GM23338 (cell line): ENCODE data around the gene SMYD5. TPM values are rescaled to one million over a fixed set of nuclear protein-coding genes. Genes with fewer than 3 reads are reported as not detected.

Experiments used
- ATAC-seq: fragments of 200-7000 bp; cut with Tn5 transposase; 3 replicates; pipeline ENCODE4 v1.9.1; 2020
- DNase-seq: peaks from one replicate; pipeline ENCODE4 v3.0.0-alpha.2; 2015; ENCODE audit warnings: low spot score
- H2AFZ ChIP-seq: fragments of 200-600 bp; sonication (generic); 2 replicates; pipeline ENCODE4 v1.8.0; 2016; ENCODE audit warnings: antibody characterized with exemption, mild to moderate bottlenecking, moderate library complexity
- H3F3A ChIP-seq: fragments of 200-600 bp; sonication (generic); replicated peaks from 2 replicates; pipeline ENCODE4 v1.8.0; 2017; ENCODE audit warnings: antibody characterized with exemption, mixed run types, low read depth
- H3K27ac ChIP-seq: fragments of 200-600 bp; sonication (generic); 2 replicates; pipeline ENCODE4 v1.6.1; 2016; ENCODE audit warnings: low read depth
- H3K27me3 ChIP-seq: fragments of 200-600 bp; sonication (generic); 2 replicates; pipeline ENCODE4 v1.8.0; 2016; ENCODE audit warnings: mild to moderate bottlenecking, mixed run types, moderate library complexity; ENCODE audit not compliant: insufficient read depth
- H3K36me3 ChIP-seq: fragments of 200-600 bp; sonication (generic); 2 replicates; pipeline ENCODE4 v1.8.0; 2016; ENCODE audit warnings: mild to moderate bottlenecking; ENCODE audit not compliant: insufficient read depth
- H3K4me1 ChIP-seq: fragments of 200-600 bp; sonication (generic); 2 replicates; pipeline ENCODE4 v1.8.0; 2016; ENCODE audit warnings: mild to moderate bottlenecking, moderate library complexity; ENCODE audit not compliant: insufficient read depth
- H3K4me2 ChIP-seq: fragments of 200-600 bp; sonication (generic); 2 replicates; pipeline ENCODE4 v1.7.1; 2017; ENCODE audit warnings: mixed run types
- H3K4me3 ChIP-seq: fragments of 200-600 bp; sonication (generic); 2 replicates; pipeline ENCODE4 v1.6.1; 2016; ENCODE audit warnings: mixed run types
- H3K79me2 ChIP-seq: fragments of 200-600 bp; sonication (generic); replicated peaks from 2 replicates; pipeline ENCODE4 v1.8.0; 2017; ENCODE audit warnings: mild to moderate bottlenecking; ENCODE audit not compliant: insufficient read depth
- H3K9me2 ChIP-seq: fragments of 200-600 bp; sonication (generic); 2 replicates; pipeline ENCODE4 v1.8.0; 2017; ENCODE audit not compliant: insufficient read depth
- H4K20me1 ChIP-seq: fragments of 200-600 bp; sonication (generic); replicated peaks from 2 replicates; pipeline ENCODE4 v1.8.0; 2017; ENCODE audit warnings: mild to moderate bottlenecking; ENCODE audit not compliant: insufficient read depth
- H3K27ac Mint-ChIP-seq: 2 replicates; pipeline ENCODE4 v1.8.0; 2020; ENCODE audit warnings: inconsistent platforms, mild to moderate bottlenecking, moderate library complexity, mixed read lengths
- H3K27me3 Mint-ChIP-seq: 3 replicates; pipeline ENCODE4 v1.8.0; 2022; ENCODE audit warnings: low read depth, mild to moderate bottlenecking, moderate library complexity, mixed read lengths, inconsistent platforms; ENCODE audit not compliant: insufficient read depth, poor library complexity
- H3K36me3 Mint-ChIP-seq: 3 replicates; pipeline ENCODE4 v1.8.0; 2021; ENCODE audit warnings: low read depth, mild to moderate bottlenecking, inconsistent platforms, moderate library complexity, mixed read lengths
- H3K4me1 Mint-ChIP-seq: 3 replicates; pipeline ENCODE4 v1.8.0; 2020; ENCODE audit warnings: mild to moderate bottlenecking, inconsistent platforms, mixed read lengths
- H3K4me3 Mint-ChIP-seq: 3 replicates; pipeline ENCODE4 v1.8.0; 2021; ENCODE audit warnings: moderate library complexity, mild to moderate bottlenecking, inconsistent platforms, mixed read lengths
- H3K9me3 Mint-ChIP-seq: 3 replicates; pipeline ENCODE4 v1.8.0; 2020; ENCODE audit warnings: moderate library complexity, mild to moderate bottlenecking, inconsistent platforms, mixed read lengths
- CREB1 ChIP-seq: fragments of 250-450 bp; sonication (Bioruptor Pico); IDR thresholded peaks from 2 replicates; pipeline ENCODE4 v1.5.0; 2020; ENCODE audit warnings: low read depth, mild to moderate bottlenecking, moderate library complexity
- EZH2 ChIP-seq: fragments of 200-600 bp; sonication (generic); IDR thresholded peaks from one replicate; pipeline ENCODE4 v1.8.0; 2017; ENCODE audit warnings: antibody characterized with exemption, mild to moderate bottlenecking, low read depth; ENCODE audit not compliant: unreplicated experiment
- JUNB ChIP-seq: IDR thresholded peaks from one replicate; pipeline ENCODE4 v1.6.1; 2016; ENCODE audit warnings: antibody characterized with exemption; ENCODE audit not compliant: unreplicated experiment
- NANOG ChIP-seq: IDR thresholded peaks from 2 replicates; pipeline ENCODE4 v1.6.1; 2016; ENCODE audit warnings: antibody characterized with exemption, borderline replicate concordance
- POLR2AphosphoS5 ChIP-seq: IDR thresholded peaks from 2 replicates; pipeline ENCODE4 v1.6.1; 2016; ENCODE audit warnings: antibody characterized with exemption, low read depth
- STAT1 ChIP-seq: IDR thresholded peaks from one replicate; pipeline ENCODE4 v1.6.1; 2016; ENCODE audit warnings: antibody characterized with exemption; ENCODE audit not compliant: unreplicated experiment
- ZNF114 ChIP-seq: fragments of 250-450 bp; sonication (Bioruptor Pico); IDR thresholded peaks from 2 replicates; pipeline ENCODE4 v1.5.0; 2020; ENCODE audit warnings: mild to moderate bottlenecking, moderate library complexity
- ZNF331 ChIP-seq: fragments of 250-450 bp; sonication (Bioruptor Pico); IDR thresholded peaks from 2 replicates; pipeline ENCODE4 v1.5.0; 2020; ENCODE audit warnings: low read depth, mild to moderate bottlenecking, moderate library complexity
- polyA plus RNA-seq: library from polyadenylated mRNA; unstranded; fragments of >200 nt; fragmentation: Nextera tagmentation; extraction: Ambion mirVana; gene quantifications from 2 replicates; pipeline ENCODE4 v1.2.1, GENCODE V29; 2016
- total RNA-seq: library from RNA; depleted of rRNA; stranded (reverse); fragments of >200 nt; shearing (Covaris generic); gene quantifications from 2 replicates; pipeline ENCODE4 v1.2.3, GENCODE V29; 2014
- TF ChIP-seq, protein P1 (sequence below), 2 experiments: fragments of 200-600 bp in 1 of 2; sonication (generic) in 1 of 2; conservative IDR thresholded peaks; 2 replicates each; pipeline versions ENCODE4 v1.5.1 to v1.6.1; 2016 to 2017; ENCODE audit warnings: antibody characterized with exemption in 2 of 2, low read depth in 2 of 2, mild to moderate bottlenecking in 2 of 2, moderate library complexity in 1 of 2
- TF ChIP-seq, protein P2 (sequence below): fragments of 250-450 bp; sonication (Bioruptor Pico); IDR thresholded peaks from 2 replicates; pipeline ENCODE4 v1.5.0; 2020; ENCODE audit warnings: mild to moderate bottlenecking, moderate library complexity

SMYD5 gene
- total and polyA plus RNA-seq, 2 experiments from 2014 or later, result 20.5 to 45.8 TPM

- peaks cover 11% of the 10 kb centered on the region for H3K4me1 ChIP-seq
- no peak overlapping the region for H3K4me2 ChIP-seq
- H3K9me3 Mint-ChIP-seq, result no peaks in the 10 kb centered on the region; the same call in 1 of the 3 replicates
- peaks cover 11% of the 10 kb centered on the region for H3K36me3 Mint-ChIP-seq
- no peaks in the 10 kb centered on the region; the same call in 1 of the 2 replicates for H3K36me3 ChIP-seq
- peaks cover 29% of the 10 kb centered on the region for H3K27me3 ChIP-seq
- no peak overlapping the region for H2AFZ ChIP-seq
- DNase-seq, result no peak
- no peaks in the 10 kb centered on the region for H3K9me2 ChIP-seq
- no peak overlapping the region for H3K4me3 ChIP-seq
- no peak overlapping the region for H3K4me3 Mint-ChIP-seq
- peaks cover 26% of the 10 kb centered on the region for H3K27me3 Mint-ChIP-seq
- no peak overlapping the region for H3K27ac ChIP-seq
- peaks cover 14% of the 10 kb centered on the region for H3K4me1 Mint-ChIP-seq
- peaks cover 10% of the 10 kb centered on the region for H4K20me1 ChIP-seq
- ATAC-seq, result no peak
- H3K27ac Mint-ChIP-seq, result no peak overlapping the region
- H3K79me2 ChIP-seq, result 0 out of 2 replicates have a peak, but pooled peaks cover 5% of the 10 kb centered on the region
- H3F3A ChIP-seq, result peaks cover 8% of the 10 kb centered on the region; the same call in 1 of the 2 replicates
- TF ChIP-seq CREB1, result no peak
- TF ChIP-seq ZNF114, result no peak
- TF ChIP-seq, protein P1, sequence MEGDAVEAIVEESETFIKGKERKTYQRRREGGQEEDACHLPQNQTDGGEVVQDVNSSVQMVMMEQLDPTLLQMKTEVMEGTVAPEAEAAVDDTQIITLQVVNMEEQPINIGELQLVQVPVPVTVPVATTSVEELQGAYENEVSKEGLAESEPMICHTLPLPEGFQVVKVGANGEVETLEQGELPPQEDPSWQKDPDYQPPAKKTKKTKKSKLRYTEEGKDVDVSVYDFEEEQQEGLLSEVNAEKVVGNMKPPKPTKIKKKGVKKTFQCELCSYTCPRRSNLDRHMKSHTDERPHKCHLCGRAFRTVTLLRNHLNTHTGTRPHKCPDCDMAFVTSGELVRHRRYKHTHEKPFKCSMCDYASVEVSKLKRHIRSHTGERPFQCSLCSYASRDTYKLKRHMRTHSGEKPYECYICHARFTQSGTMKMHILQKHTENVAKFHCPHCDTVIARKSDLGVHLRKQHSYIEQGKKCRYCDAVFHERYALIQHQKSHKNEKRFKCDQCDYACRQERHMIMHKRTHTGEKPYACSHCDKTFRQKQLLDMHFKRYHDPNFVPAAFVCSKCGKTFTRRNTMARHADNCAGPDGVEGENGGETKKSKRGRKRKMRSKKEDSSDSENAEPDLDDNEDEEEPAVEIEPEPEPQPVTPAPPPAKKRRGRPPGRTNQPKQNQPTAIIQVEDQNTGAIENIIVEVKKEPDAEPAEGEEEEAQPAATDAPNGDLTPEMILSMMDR (conservative IDR thresholded peaks at IDR 0.05; ENCODE audit: low read depth in 2 of 2), result no peak
- no peak for TF ChIP-seq POLR2AphosphoS5
- no peak for TF ChIP-seq EZH2
- no peak for TF ChIP-seq JUNB
- TF ChIP-seq, protein P2, sequence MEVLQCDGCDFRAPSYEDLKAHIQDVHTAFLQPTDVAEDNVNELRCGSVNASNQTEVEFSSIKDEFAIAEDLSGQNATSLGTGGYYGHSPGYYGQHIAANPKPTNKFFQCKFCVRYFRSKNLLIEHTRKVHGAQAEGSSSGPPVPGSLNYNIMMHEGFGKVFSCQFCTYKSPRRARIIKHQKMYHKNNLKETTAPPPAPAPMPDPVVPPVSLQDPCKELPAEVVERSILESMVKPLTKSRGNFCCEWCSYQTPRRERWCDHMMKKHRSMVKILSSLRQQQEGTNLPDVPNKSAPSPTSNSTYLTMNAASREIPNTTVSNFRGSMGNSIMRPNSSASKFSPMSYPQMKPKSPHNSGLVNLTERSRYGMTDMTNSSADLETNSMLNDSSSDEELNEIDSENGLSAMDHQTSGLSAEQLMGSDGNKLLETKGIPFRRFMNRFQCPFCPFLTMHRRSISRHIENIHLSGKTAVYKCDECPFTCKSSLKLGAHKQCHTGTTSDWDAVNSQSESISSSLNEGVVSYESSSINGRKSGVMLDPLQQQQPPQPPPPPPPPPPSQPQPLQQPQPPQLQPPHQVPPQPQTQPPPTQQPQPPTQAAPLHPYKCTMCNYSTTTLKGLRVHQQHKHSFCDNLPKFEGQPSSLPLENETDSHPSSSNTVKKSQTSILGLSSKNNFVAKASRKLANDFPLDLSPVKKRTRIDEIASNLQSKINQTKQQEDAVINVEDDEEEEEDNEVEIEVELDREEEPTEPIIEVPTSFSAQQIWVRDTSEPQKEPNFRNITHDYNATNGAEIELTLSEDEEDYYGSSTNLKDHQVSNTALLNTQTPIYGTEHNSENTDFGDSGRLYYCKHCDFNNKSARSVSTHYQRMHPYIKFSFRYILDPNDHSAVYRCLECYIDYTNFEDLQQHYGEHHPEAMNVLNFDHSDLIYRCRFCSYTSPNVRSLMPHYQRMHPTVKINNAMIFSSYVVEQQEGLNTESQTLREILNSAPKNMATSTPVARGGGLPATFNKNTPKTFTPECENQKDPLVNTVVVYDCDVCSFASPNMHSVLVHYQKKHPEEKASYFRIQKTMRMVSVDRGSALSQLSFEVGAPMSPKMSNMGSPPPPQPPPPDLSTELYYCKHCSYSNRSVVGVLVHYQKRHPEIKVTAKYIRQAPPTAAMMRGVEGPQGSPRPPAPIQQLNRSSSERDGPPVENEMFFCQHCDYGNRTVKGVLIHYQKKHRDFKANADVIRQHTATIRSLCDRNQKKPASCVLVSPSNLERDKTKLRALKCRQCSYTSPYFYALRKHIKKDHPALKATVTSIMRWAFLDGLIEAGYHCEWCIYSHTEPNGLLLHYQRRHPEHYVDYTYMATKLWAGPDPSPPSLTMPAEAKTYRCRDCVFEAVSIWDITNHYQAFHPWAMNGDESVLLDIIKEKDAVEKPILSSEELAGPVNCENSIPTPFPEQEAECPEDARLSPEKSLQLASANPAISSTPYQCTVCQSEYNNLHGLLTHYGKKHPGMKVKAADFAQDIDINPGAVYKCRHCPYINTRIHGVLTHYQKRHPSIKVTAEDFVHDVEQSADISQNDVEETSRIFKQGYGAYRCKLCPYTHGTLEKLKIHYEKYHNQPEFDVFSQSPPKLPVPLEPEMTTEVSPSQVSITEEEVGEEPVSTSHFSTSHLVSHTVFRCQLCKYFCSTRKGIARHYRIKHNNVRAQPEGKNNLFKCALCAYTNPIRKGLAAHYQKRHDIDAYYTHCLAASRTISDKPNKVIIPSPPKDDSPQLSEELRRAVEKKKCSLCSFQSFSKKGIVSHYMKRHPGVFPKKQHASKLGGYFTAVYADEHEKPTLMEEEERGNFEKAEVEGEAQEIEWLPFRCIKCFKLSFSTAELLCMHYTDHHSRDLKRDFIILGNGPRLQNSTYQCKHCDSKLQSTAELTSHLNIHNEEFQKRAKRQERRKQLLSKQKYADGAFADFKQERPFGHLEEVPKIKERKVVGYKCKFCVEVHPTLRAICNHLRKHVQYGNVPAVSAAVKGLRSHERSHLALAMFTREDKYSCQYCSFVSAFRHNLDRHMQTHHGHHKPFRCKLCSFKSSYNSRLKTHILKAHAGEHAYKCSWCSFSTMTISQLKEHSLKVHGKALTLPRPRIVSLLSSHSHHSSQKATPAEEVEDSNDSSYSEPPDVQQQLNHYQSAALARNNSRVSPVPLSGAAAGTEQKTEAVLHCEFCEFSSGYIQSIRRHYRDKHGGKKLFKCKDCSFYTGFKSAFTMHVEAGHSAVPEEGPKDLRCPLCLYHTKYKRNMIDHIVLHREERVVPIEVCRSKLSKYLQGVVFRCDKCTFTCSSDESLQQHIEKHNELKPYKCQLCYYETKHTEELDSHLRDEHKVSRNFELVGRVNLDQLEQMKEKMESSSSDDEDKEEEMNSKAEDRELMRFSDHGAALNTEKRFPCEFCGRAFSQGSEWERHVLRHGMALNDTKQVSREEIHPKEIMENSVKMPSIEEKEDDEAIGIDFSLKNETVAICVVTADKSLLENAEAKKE, result no peak
- TF ChIP-seq STAT1, result no peak
- no peak for TF ChIP-seq NANOG
- no peak for TF ChIP-seq ZNF331 (CRISPR knock-in tag)
Measured at GRCh38 chr2:73266061-73266901, 52.2 kb downstream of the SMYD5 start.
